ENCODE measurements around the gene C10orf90. TPM values are rescaled to one million over a fixed set of nuclear protein-coding genes. Genes with fewer than 3 reads are reported as not detected.

Gene C10orf90
- total RNA-seq, 1 experiment from 2014 or later, result not detected

DNA sequence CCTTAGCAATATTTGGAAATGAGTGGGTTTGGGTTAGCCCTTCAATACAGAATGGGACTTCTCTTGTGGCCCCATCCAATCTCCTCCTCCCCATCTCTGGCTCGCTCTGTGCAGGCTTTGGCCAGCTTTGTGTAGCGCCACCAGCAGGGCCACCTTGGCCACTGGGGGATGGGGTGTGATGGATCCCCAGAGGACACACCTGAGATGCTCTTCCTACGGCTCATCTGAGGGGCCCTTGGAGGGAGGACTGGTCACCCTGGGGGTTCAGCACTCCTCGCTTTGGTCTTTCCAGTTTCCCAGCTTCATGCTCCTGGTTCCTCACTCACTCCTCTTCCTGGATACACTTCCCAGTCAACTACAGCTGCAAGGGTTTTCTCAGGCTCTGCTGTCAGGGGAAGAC, 15.3 kb upstream of the C10orf90 start:
- H3K79me2 ChIP-seq (ENCODE audit: insufficient read depth, low read length), result no peaks in the 10 kb centered on the region
- H2AK5ac ChIP-seq (ENCODE audit: insufficient read length, low read length), result no peak overlapping the region
- no peak for DNase-seq
- TF ChIP-seq, protein P1, sequence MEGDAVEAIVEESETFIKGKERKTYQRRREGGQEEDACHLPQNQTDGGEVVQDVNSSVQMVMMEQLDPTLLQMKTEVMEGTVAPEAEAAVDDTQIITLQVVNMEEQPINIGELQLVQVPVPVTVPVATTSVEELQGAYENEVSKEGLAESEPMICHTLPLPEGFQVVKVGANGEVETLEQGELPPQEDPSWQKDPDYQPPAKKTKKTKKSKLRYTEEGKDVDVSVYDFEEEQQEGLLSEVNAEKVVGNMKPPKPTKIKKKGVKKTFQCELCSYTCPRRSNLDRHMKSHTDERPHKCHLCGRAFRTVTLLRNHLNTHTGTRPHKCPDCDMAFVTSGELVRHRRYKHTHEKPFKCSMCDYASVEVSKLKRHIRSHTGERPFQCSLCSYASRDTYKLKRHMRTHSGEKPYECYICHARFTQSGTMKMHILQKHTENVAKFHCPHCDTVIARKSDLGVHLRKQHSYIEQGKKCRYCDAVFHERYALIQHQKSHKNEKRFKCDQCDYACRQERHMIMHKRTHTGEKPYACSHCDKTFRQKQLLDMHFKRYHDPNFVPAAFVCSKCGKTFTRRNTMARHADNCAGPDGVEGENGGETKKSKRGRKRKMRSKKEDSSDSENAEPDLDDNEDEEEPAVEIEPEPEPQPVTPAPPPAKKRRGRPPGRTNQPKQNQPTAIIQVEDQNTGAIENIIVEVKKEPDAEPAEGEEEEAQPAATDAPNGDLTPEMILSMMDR (conservative IDR thresholded peaks at IDR 0.05), result no peak
- no peak overlapping the region for H3K56ac ChIP-seq (ENCODE audit: insufficient read length, low read depth, low read length)
- no peak overlapping the region for H3K9ac ChIP-seq (ENCODE audit: extremely low read depth, insufficient read length, low read length)
- H3K23me2 ChIP-seq (ENCODE audit: insufficient read length, low read depth, low read length, poor library complexity, severe bottlenecking), result no peaks in the 10 kb centered on the region
- H3K27me3 ChIP-seq (ENCODE audit: insufficient read depth, low read length), result no peaks in the 10 kb centered on the region
- no peak overlapping the region for H4K91ac ChIP-seq (ENCODE audit: insufficient read length, low read depth, low read length)
- no CpG with 5 or more reads among the region's 4 CpGs for WGBS (ENCODE audit: extremely low coverage, insufficient read length, low lambda C conversion rate)
- 0 out of 7 replicates have a peak overlapping the region, but pooled peaks of 1 of the 3 experiments have one; percentile 2 for H3K27ac Mint-ChIP-seq
- H3K9me3 ChIP-seq (ENCODE audit: control insufficient read depth, low read depth, low read length), result no peaks in the 10 kb centered on the region
- H4K8ac ChIP-seq (replicated peaks; ENCODE audit: insufficient read length, low read depth, low read length), result no peak overlapping the region
- H3K27ac ChIP-seq (ENCODE audit: insufficient read length, low read depth, low read length), result no peak overlapping the region
- H2AFZ ChIP-seq (ENCODE audit: low read length), result no peak overlapping the region
- H2BK12ac ChIP-seq (ENCODE audit: insufficient read length, low read depth, low read length), result no peak overlapping the region
- no peaks in the 10 kb centered on the region; a peak in 1 of 7 replicates for H3K36me3 Mint-ChIP-seq (ENCODE audit: insufficient read depth in 1 of 3, low read depth in 3 of 3)
- H3K18ac ChIP-seq (ENCODE audit: insufficient read length, low read depth, low read length), result no peak overlapping the region
- H3K4me1 ChIP-seq (ENCODE audit: insufficient read depth, low read length), result 0 out of 2 replicates have a peak, but pooled peaks cover 2% of the 10 kb centered on the region
- no peak overlapping the region for H2BK20ac ChIP-seq (ENCODE audit: low read depth, low read length, poor library complexity, severe bottlenecking)
- H2BK5ac ChIP-seq (ENCODE audit: insufficient read length, low read length), result no peak overlapping the region
- H3T11ph ChIP-seq (ENCODE audit: low read length), result no peak overlapping the region
- H3K23ac ChIP-seq (ENCODE audit: insufficient read length, low read depth, low read length), result no peak overlapping the region
- H3K14ac ChIP-seq (ENCODE audit: insufficient read depth, low read length), result no peak overlapping the region
- no peak overlapping the region for H4K5ac ChIP-seq (ENCODE audit: insufficient read length, low read depth, low read length)
- peaks cover 20 to 27% of the 10 kb centered on the region in 2 experiments for H3K4me1 Mint-ChIP-seq
- no peak overlapping the region for H2BK120ac ChIP-seq (ENCODE audit: low read depth, low read length, poor library complexity, severe bottlenecking)
- no peaks in the 10 kb centered on the region for H3K27me3 Mint-ChIP-seq (ENCODE audit: low read depth)
- no peak overlapping the region for H2BK15ac ChIP-seq (ENCODE audit: low read depth, low read length)
- no peak overlapping the region for H3K4ac ChIP-seq (ENCODE audit: low read depth, low read length)
- no peak overlapping the region for H3K4me2 ChIP-seq (ENCODE audit: insufficient read depth, insufficient read length, low read length)
- peaks cover 0 to 1% of the 10 kb centered on the region in 2 experiments; a peak in 2 of 5 replicates for H3K9me3 Mint-ChIP-seq
- H4K20me1 ChIP-seq (ENCODE audit: control insufficient read depth, insufficient read depth, insufficient read length), result no peaks in the 10 kb centered on the region
- no peaks in the 10 kb centered on the region for H3K79me1 ChIP-seq (ENCODE audit: insufficient read depth, low read depth, low read length, poor library complexity, severe bottlenecking)
- no peak overlapping the region for H3K4me3 Mint-ChIP-seq

Measured in H9 (cell line).